ENCODE measurements around the gene CD34. TPM values are rescaled to one million over a fixed set of nuclear protein-coding genes. Genes with fewer than 3 reads are reported as not detected.

Gene CD34
- total RNA-seq, 1 donor from 2014 or later: not detected

GRCh38 chr1:207845109-207845508 lies 65.8 kb downstream of the CD34 start:
- no peak for TF ChIP-seq CTCF (IDR thresholded peaks at IDR 0.05)
- H3K36me3 Mint-ChIP-seq (ENCODE audit: unreplicated experiment): peaks cover 3% of the 10 kb centered on the region
- no peaks in the 10 kb centered on the region for H3K9me3 Mint-ChIP-seq (ENCODE audit: unreplicated experiment)
- no peak overlapping the region for H3K27ac Mint-ChIP-seq (ENCODE audit: unreplicated experiment)
- H3K27me3 Mint-ChIP-seq (ENCODE audit: unreplicated experiment): no peaks in the 10 kb centered on the region
- DNase-seq (ENCODE audit: extremely low spot score, unreplicated experiment): no peak
- peaks cover 17% of the 10 kb centered on the region for H3K4me1 Mint-ChIP-seq (ENCODE audit: unreplicated experiment)
- H3K4me3 Mint-ChIP-seq (ENCODE audit: unreplicated experiment): no peak overlapping the region

- Mint-ChIP-seq H3K36me3 (ENCODE audit: unreplicated experiment) (peaks cover 3% of the 10 kb centered on the region), H3K9me3 (ENCODE audit: unreplicated experiment) (no peaks in the 10 kb centered on the region), H3K4me3 (ENCODE audit: unreplicated experiment) (no peak overlapping the region), H3K4me1 (ENCODE audit: unreplicated experiment) (peaks cover 14% of the 10 kb centered on the region), H3K27me3 (ENCODE audit: unreplicated experiment) (no peaks in the 10 kb centered on the region), H3K27ac (ENCODE audit: unreplicated experiment) (no peak overlapping the region)
- DNase-seq (ENCODE audit: extremely low spot score, unreplicated experiment): no peak
- no peak for TF ChIP-seq CTCF (IDR thresholded peaks at IDR 0.05)
Observed at GRCh38 chr1:207844371-207844770, 66.6 kb downstream of the CD34 start.

- no peak for TF ChIP-seq CTCF (IDR thresholded peaks at IDR 0.05)
- Mint-ChIP-seq H3K4me3 (ENCODE audit: unreplicated experiment) (no peak overlapping the region), H3K27ac (ENCODE audit: unreplicated experiment) (no peak overlapping the region), H3K36me3 (ENCODE audit: unreplicated experiment) (peaks cover 3% of the 10 kb centered on the region), H3K27me3 (ENCODE audit: unreplicated experiment) (no peaks in the 10 kb centered on the region), H3K9me3 (ENCODE audit: unreplicated experiment) (no peaks in the 10 kb centered on the region), H3K4me1 (ENCODE audit: unreplicated experiment) (no peaks in the 10 kb centered on the region)
- DNase-seq (ENCODE audit: extremely low spot score, unreplicated experiment): no peak
Observed at GRCh38 chr1:207842506-207842905, 68.4 kb downstream of the CD34 start.

GRCh38 chr1:207841901-207842300 lies 69.0 kb downstream of the CD34 start:
- no peak overlapping the region for H3K27ac Mint-ChIP-seq (ENCODE audit: unreplicated experiment)
- no peak for DNase-seq (ENCODE audit: extremely low spot score, unreplicated experiment)
- peaks cover 3% of the 10 kb centered on the region for H3K36me3 Mint-ChIP-seq (ENCODE audit: unreplicated experiment)
- no peaks in the 10 kb centered on the region for H3K4me1 Mint-ChIP-seq (ENCODE audit: unreplicated experiment)
- no peak for TF ChIP-seq CTCF (IDR thresholded peaks at IDR 0.05)
- no peaks in the 10 kb centered on the region for H3K9me3 Mint-ChIP-seq (ENCODE audit: unreplicated experiment)
- H3K27me3 Mint-ChIP-seq (ENCODE audit: unreplicated experiment): no peaks in the 10 kb centered on the region
- H3K4me3 Mint-ChIP-seq (ENCODE audit: unreplicated experiment): no peak overlapping the region

GRCh38 chr1:207841293-207841692 lies 69.6 kb downstream of the CD34 start:
- H3K27me3 Mint-ChIP-seq (ENCODE audit: unreplicated experiment): no peaks in the 10 kb centered on the region
- H3K27ac Mint-ChIP-seq (ENCODE audit: unreplicated experiment): no peak overlapping the region
- no peaks in the 10 kb centered on the region for H3K9me3 Mint-ChIP-seq (ENCODE audit: unreplicated experiment)
- no peak for TF ChIP-seq CTCF (IDR thresholded peaks at IDR 0.05)
- no peaks in the 10 kb centered on the region for H3K4me1 Mint-ChIP-seq (ENCODE audit: unreplicated experiment)
- no peak for DNase-seq (ENCODE audit: extremely low spot score, unreplicated experiment)
- H3K4me3 Mint-ChIP-seq (ENCODE audit: unreplicated experiment): no peak overlapping the region
- peaks cover 3% of the 10 kb centered on the region for H3K36me3 Mint-ChIP-seq (ENCODE audit: unreplicated experiment)

All from osteocyte (in vitro differentiated cells).